Stimulated activated CD4-positive, alpha-beta T cell treated with anti-CD3 and anti-CD28 coated beads, Interleukin-15, amount 100 ng/mL, for 48 hours (primary cell): Measurements from ENCODE around the gene ARF6.
"Not testable (repeated sequence)": the region's sequence is repeated elsewhere in the genome, so short reads cannot be mapped to it uniquely, and the experiment has no call there.

Experiments
- DNase-seq, 2 donors: peaks; one replicate each; pipeline ENCODE4 v3.0.0-alpha.2; 2020; ENCODE audit warnings: low read depth in 2 of 2

ARF6 gene

DNA sequence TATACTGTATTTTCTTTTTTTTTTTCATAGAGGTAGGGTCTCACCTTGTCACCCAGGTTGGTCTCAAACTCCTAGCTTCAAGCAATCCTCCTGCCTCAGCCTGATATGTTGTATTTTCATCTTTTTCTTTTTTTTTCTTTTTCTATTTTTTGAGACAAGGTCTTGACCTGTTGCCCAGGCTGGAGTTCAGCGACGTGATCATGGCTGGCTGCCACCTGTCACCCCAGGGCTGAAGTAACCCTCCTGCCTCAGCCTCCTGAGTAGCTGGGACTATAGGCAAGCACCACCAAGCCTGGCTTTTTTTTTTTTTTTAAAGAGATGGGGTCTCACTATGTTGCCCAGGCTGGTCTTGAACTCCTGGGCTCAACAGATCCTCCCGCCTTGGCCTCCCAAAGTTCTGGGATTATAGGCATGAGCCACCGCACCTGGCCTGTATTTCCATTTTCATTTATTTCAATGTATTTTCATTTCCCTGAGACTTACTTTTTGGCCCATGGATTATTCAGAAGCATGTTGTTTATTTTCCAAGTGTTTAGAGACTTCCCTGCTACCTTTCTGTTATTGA, 16.2 kb upstream of the ARF6 start:
- no peak for DNase-seq

GRCh38 chr14:49879646-49880204, 13.2 kb upstream of the ARF6 start:
- peak; percentile 57 to 74 for DNase-seq

- DNase-seq = no peak
Observed at GRCh38 chr14:49880267-49881064, 12.4 kb upstream of the ARF6 start.

DNA sequence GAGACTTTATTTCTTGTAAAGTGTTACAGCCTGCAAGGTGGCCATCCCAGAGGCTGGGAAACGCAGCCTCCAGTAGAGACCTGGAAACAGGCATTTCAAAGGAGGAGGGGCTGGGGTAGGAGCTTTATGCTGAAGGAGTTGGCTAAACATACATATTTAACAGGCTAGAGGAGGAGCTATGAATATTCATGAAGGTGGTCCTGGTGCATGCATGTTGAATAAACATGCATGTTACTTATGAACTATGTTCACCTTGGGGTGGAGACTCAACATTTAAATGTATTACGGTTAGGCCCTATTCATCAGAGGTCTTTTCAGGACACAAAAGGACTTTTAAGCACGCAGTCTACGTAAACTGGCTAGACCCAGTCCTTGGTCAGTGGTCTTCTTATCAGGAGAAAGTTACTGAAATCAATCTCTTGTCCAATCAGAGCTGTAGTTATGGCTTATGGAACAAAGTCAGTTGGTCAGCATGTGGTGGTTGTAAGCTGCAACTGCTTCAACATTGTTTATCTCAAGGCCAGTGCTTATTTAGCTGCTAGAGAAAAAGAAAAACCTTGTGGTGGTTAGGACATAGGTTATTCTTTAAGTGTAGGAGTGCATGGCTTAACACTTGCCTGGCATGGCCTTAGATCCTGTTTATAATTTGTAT, 11.4 kb upstream of the ARF6 start:
- no peak for DNase-seq

GRCh38 chr14:49882826-49883694, 9.8 kb upstream of the ARF6 start:
- DNase-seq = no peak

DNA sequence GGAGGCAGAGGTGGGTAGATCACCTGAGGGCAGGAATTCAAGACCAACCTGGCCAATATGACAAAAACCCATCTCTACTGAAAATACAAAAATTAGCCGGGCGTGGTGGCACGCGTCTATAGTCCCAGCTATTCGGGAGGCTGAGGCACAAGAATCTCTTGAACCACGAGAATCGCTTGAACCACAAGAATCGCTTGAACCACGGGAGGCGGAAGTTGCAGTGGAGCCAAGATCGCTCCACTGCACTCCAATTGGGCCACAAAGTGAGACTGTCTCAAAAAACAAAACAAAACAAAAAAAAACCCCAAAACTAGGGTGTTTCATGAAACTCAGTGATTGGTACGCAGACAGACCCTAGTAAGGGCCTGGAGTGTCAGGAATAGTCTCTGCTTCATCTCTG, 6.4 kb upstream of the ARF6 start:
- no peak for DNase-seq

DNA sequence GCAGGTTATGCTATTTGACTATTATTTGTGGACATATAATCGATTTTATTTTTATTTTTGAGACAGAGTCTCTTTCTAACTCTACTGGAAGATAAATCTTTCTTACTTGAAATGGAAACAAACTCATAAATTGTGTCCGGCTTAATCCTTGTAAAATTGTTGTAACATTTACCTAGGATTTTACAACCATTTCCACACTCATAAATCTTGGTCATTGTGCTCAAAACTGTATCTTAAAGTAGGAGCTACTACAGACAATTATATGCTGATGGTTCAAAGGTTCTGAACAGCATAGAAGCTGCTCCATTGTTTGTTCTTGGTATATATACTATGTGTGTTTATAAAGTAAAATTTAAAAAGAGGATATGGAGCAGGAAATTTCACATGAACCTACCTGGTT, 4.6 kb upstream of the ARF6 start:
- DNase-seq = no peak

DNA sequence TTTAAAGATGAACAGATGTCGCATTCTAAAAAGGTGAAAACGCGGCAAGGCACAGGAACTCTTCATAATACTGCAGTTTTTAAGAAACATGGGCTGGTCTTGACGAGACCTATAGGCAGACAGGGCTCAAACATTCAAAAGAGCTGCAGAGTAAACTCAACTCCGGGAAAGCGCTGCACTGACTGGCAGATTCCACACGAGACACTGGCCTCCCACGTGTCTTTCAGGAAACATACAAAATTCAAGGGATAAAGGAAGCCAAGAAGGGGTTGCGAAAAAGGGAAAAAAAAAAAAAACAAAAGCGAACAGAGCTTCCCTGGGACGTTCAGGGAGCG, 614 bp upstream of the ARF6 start:
- peak in 1 of 2 donors; percentile 22 for DNase-seq

GRCh38 chr14:49893309-49894213, 679 bp downstream of the ARF6 start:
- DNase-seq = peak; percentile 76 to 82

DNA sequence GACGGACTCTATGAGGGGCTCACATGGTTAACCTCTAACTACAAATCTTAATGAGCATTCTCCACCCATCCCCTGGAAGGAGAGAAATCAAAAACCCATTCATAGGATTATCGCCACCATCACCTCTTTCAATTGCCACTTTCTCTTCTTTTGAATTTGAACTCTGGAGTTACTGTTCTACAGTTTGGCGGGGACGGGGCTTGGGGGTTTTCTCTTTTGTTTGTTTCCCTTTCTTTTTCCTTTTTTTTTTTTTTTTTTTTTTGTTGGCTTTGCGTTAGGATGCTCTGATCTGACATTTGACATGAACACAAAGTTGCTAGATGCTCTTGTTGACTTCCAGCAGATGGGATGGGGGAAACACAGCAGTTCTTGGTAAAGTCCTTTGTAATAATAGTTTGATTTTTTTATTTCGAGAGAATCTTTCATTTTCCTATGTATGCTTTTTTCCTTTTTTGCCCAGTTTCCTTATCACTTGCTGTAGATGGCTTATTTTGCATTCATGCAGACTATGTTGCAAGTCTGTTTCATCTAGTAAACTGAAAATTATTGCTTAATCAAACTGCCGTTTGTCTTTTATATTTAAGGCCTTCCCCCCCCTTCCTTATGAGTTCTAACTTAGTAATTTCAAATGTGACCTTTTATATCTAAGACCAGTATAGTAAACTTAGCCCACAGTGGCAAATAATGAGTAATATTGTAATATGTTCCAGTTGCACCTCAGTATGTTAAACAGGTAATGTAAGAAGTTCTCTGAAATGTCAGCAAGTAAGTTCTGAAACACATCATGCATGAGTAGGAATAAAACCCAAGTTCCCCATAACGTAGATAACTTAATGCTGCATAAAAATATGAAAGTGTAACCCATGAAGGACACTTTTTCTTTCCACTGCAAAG, 1.6 kb downstream of the ARF6 start:
- DNase-seq = not testable (repeated sequence)

- no peak for DNase-seq
Observed at GRCh38 chr14:49895480-49895879, 2.6 kb downstream of the ARF6 start.

DNA sequence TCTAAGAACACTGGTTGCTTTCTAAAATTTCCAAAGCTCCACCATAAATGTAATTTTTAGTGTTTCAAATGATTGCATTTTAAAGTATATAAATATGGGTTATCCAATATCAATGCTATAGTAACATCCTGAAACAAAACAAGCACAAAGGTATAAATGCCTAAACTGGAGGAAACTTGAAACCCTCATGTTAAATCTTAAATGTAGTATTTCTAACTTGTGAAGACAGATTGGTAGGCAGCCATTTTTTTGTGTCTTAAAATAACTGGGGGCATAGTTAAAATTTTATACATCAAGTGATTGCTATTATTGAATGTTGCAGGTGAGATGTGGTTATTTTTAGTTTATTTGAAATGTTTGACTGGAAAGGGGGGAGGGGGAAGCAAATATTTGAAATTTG, 3.4 kb downstream of the ARF6 start:
- DNase-seq = not testable (repeated sequence)

DNA sequence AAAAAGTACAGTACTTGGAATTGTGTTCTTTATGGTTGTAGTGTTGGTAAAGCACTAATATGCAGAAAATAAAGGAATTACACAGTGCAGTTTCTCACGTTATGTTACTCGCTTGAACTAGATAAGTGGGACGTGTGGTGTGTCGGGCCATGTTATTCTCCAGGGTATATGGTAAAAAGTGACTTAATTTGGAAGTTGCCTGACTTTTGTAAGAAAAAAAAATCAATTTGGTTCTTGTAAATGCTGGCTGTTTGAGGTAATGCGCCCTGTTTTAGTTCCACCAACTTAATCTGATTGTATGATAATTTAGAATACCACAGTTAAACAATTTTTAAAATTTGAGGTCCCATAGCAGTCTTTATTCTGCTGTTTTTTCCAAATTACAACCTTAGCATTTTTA, 4.1 kb downstream of the ARF6 start:
- no peak for DNase-seq

DNA sequence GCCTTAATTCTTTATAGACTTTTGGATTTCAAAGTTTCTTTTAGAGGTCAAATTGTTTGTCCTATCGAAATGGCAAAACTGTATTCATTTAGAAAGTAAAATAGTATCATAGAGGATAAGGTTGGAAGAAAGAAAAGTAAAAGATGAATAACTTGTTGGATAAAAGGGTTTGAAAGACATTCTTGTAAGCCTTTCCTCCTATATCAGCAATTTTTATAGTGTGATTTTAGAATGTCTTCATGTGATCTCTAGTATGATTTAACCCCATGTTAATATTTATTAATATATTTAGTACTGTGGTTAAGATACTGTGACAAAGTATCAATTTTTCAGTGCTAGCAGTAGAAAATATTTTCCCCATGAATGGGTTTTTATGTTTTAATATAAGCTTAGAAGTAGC, 4.5 kb downstream of the ARF6 start:
- no peak for DNase-seq

DNA sequence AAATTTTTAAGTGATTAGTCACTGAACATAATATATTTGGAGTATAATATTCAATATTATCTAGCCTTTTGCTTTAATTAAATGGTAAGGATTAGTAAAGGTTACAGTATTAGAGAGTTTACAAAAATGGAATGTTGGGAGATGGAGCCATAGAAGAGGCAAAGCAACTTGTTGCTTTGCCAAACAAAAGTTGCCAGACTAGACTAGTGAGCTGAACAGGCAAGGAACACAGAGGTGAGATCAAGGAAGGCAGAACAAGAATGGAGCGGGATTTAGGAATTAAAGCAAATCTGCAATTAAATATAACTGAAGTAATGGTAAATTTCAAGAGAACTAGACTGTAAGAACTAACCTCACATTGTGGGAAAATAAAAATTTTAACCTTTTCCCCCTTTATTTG, 5.1 kb downstream of the ARF6 start:
- DNase-seq = no peak

DNA sequence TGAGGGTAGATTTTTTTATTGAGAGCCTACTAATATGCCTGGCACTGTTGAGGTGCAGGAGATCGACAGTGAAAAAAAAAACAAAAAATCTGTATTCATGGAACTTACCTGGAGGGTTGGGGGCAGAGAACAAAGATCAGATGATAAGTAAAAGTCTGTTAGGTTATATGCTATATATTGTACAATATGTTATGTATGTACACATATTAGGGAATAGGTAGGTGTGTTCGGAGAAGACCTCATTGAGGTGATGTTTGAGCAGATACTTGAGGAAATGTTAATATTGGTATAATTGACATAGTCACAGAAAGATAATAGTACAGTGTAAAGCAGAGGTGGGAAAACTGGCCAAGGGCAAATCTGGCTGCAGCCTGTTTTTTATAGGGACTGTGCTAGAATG, 5.6 kb downstream of the ARF6 start:
- no peak for DNase-seq

- no peak for DNase-seq
Observed at GRCh38 chr14:49900973-49901372, 8.1 kb downstream of the ARF6 start.

GRCh38 chr14:49902679-49903246, 9.9 kb downstream of the ARF6 start:
- DNase-seq = not testable (repeated sequence)

GRCh38 chr14:49904270-49904669, 11.4 kb downstream of the ARF6 start:
- DNase-seq = no peak

DNA sequence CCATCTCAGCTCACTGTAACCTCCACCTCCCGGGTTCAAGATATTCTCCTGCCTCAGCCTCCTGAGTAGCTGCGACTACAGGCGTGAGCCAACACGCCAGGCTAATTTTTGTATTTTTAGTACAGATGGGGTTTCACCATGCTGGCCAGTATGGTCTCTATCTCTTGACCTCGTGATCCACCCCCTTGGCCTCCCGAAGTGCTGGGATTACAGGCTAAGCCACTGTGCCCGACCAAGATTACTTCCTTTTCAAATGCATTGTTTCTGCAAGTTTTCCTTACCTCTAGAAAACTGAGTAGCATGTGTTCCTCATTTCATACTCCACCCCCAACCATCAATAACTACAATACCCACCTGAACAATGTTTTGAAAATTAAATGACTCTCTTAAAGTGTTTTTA, 13.1 kb downstream of the ARF6 start:
- no peak for DNase-seq
